Right atrium auricular region (tissue), 2 donors: Measurements from ENCODE around the gene SSBP4. TPM values are rescaled to one million over a fixed set of nuclear protein-coding genes. Genes with fewer than 3 reads are reported as not detected.

Experiments used
- DNase-seq: peaks from one replicate; pipeline ENCODE4 v3.0.0-alpha.2; 2019; ENCODE audit warnings: low spot score
- H3K27ac ChIP-seq, 2 donors: fragments of 200-600 bp; sonication (generic); 1 replicate in 1 of 2; 2 replicates in 1 of 2; pipeline ENCODE4 v1.5.1; 2016 to 2019
- H3K27me3 ChIP-seq, 2 donors: fragments of 200-600 bp; sonication (generic); one replicate each; pipeline versions ENCODE4 v1.5.1 to v1.6.0; 2017 to 2019
- H3K36me3 ChIP-seq: fragments of 200-600 bp; sonication (generic); one replicate; pipeline ENCODE4 v1.5.1; 2016
- H3K4me1 ChIP-seq, 2 donors: fragments of 200-600 bp; sonication (generic); one replicate each; pipeline versions ENCODE4 v1.5.1 to v1.6.0; 2017 to 2019
- H3K4me3 ChIP-seq, 2 donors: fragments of 200-600 bp; sonication (generic); 1 replicate in 1 of 2; 2 replicates in 1 of 2; pipeline ENCODE4 v1.5.1; 2017 to 2019; ENCODE audit warnings: mild to moderate bottlenecking in 1 of 2, moderate library complexity in 1 of 2
- H3K9me3 ChIP-seq, 2 donors: fragments of 200-600 bp; sonication (generic); one replicate each; pipeline ENCODE4 v1.5.1; 2019
- CTCF ChIP-seq, 2 donors: fragments of 200-600 bp; sonication (generic); IDR thresholded peaks; one replicate each; pipeline ENCODE4 v1.5.1; 2019; ENCODE audit warnings: antibody characterized with exemption in 2 of 2
- total RNA-seq, 2 donors: library from RNA; depleted of rRNA; stranded (reverse); fragments of >200 nt; gene quantifications; one replicate each; pipeline ENCODE4 v1.1.0, GENCODE V29; 2016

SSBP4 gene
- total RNA-seq, 2 donors from 2014 or later = 31.7 to 59.5 TPM

- no peak overlapping the region for H3K4me3 ChIP-seq
- H3K36me3 ChIP-seq = no peaks in the 10 kb centered on the region
- peak overlapping the region in 1 of 2 donors; percentile 28 for H3K27ac ChIP-seq
- peaks cover 0 to 15% of the 10 kb centered on the region in 2 donors for H3K4me1 ChIP-seq
- peak; percentile 72 for DNase-seq
- TF ChIP-seq CTCF (IDR thresholded peaks at IDR 0.05) = no peak
- H3K27me3 ChIP-seq = no peaks in the 10 kb centered on the region
- H3K9me3 ChIP-seq = no peaks in the 10 kb centered on the region
Measured at GRCh38 chr19:18392417-18392816, 26.8 kb upstream of the SSBP4 start.

- no peaks in the 10 kb centered on the region for H3K9me3 ChIP-seq
- peaks cover 0 to 16% of the 10 kb centered on the region in 2 donors for H3K4me1 ChIP-seq
- no peaks in the 10 kb centered on the region for H3K27me3 ChIP-seq
- TF ChIP-seq CTCF (IDR thresholded peaks at IDR 0.05) = no peak
- DNase-seq = no peak
- no peak overlapping the region for H3K4me3 ChIP-seq
- no peaks in the 10 kb centered on the region for H3K36me3 ChIP-seq
- H3K27ac ChIP-seq = peak overlapping the region in 1 of 2 donors; percentile 28
Measured at GRCh38 chr19:18392926-18393325, 26.3 kb upstream of the SSBP4 start.

GRCh38 chr19:18393836-18394235, 25.4 kb upstream of the SSBP4 start:
- Histone ChIP-seq H3K4me1 (peaks cover 0 to 7% of the 10 kb centered on the region in 2 donors), H3K27me3 (no peaks in the 10 kb centered on the region), H3K9me3 (no peaks in the 10 kb centered on the region), H3K4me3 (no peak overlapping the region), H3K27ac (no peak overlapping the region), H3K36me3 (no peaks in the 10 kb centered on the region)
- no peak for TF ChIP-seq CTCF (IDR thresholded peaks at IDR 0.05)
- DNase-seq = no peak

- Histone ChIP-seq H3K27me3 (no peaks in the 10 kb centered on the region), H3K4me1 (peaks cover 0 to 6% of the 10 kb centered on the region in 2 donors), H3K27ac (no peak overlapping the region), H3K9me3 (no peaks in the 10 kb centered on the region), H3K36me3 (no peaks in the 10 kb centered on the region), H3K4me3 (peak overlapping the region in 1 of 2 donors; percentile 39)
- DNase-seq = no peak
- no peak for TF ChIP-seq CTCF (IDR thresholded peaks at IDR 0.05)
Measured at GRCh38 chr19:18396471-18397241, 22.5 kb upstream of the SSBP4 start.

GRCh38 chr19:18397242-18398202, 21.7 kb upstream of the SSBP4 start, which contains the start of gene LRRC25:
Gene LRRC25, minus strand, starts transcription at chr19:18397622. Its CDS starts 659 bp downstream, at chr19:18396963.
- Histone ChIP-seq H3K27me3 (no peaks in the 10 kb centered on the region), H3K4me1 (peaks cover 0 to 10% of the 10 kb centered on the region in 2 donors), H3K27ac (no peak within 1 kb of the TSS), H3K36me3 (no peaks in the 10 kb centered on the region), H3K9me3 (no peaks in the 10 kb centered on the region), H3K4me3 (peak within 1 kb of the TSS; percentile 14 to 39)
- no peak for DNase-seq
- TF ChIP-seq CTCF (IDR thresholded peaks at IDR 0.05) = no peak
